Neural crest cell (in vitro differentiated cells): ENCODE measurements around the gene ZNF414. TPM values are rescaled to one million over a fixed set of nuclear protein-coding genes. Genes with fewer than 3 reads are reported as not detected.
A peak's percentile ranks its signal among the peaks of the same experiment; 100 is the strongest.

Source experiments
- DNase-seq: peaks from one replicate; pipeline ENCODE4 v3.0.0; 2021; ENCODE audit warnings: low read depth, mixed read lengths, low spot score
- H3K27ac Mint-ChIP-seq: one replicate; pipeline ENCODE4 v1.8.0; 2021; ENCODE audit warnings: mild to moderate bottlenecking, mixed read lengths; ENCODE audit not compliant: unreplicated experiment
- H3K27me3 Mint-ChIP-seq: 2 replicates; pipeline ENCODE4 v1.8.0; 2021; ENCODE audit warnings: low read depth, mild to moderate bottlenecking, mixed read lengths
- H3K36me3 Mint-ChIP-seq: 2 replicates; pipeline ENCODE4 v1.8.0; 2021; ENCODE audit warnings: low read depth, mild to moderate bottlenecking, mixed read lengths
- H3K4me1 Mint-ChIP-seq: 2 replicates; pipeline ENCODE4 v1.8.0; 2021; ENCODE audit warnings: mixed read lengths
- H3K4me3 Mint-ChIP-seq: one replicate; pipeline ENCODE4 v1.8.0; 2021; ENCODE audit warnings: mild to moderate bottlenecking, mixed read lengths
- H3K9me3 Mint-ChIP-seq: 2 replicates; pipeline ENCODE4 v1.8.0; 2021; ENCODE audit warnings: mixed read lengths
- total RNA-seq: library from RNA; stranded (reverse); gene quantifications from 2 replicates; pipeline ENCODE4 v1.2.1, GENCODE V29; 2021
- TF ChIP-seq, protein P1 (sequence below): fragments of 200-600 bp; sonication (generic); conservative IDR thresholded peaks from 2 replicates; pipeline ENCODE4 v1.5.0; 2021; ENCODE audit warnings: antibody characterized with exemption, mild to moderate bottlenecking

ZNF414 gene
- total RNA-seq, 1 donor from 2014 or later = 31.8 TPM

DNA sequence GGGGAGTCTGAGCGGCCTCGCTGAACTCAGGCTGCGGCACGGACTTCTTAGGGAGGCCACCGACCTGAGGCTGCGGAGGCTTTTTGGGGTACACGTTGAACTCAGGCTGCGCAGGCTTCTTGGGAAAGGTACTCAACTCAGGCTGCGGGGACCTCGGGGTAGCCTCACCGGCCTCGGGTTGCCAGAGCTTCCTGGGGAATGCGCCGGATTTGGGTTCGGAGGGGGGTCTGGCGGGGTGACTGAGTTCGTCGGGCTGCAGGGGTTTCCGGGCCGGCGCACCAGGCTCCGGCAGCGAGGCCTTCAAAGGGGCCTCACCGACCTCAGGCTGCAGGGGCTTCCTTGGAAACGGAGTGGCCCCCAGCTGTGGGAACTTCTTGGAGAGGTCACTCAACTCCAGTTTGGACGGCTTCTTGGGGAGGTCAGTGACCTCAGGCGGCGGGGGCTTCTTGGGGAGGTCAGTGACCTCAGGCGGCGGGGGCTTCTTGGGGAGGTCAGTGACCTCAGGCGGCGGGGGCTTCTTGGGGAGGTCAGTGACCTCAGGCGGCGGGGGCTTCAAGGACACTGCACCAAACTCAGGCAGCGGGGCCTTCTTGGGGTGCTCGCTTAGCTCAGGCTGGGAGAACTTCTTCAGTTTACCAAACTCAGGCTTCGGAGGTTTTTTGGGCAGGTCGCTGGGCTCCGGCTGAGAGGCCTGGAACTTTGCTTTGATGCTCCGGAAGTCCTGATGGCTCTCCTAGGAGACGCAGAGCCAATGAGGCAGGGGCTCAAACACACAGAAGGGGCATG lies 14.7 kb downstream of the ZNF414 start:
- TF ChIP-seq, protein P1, sequence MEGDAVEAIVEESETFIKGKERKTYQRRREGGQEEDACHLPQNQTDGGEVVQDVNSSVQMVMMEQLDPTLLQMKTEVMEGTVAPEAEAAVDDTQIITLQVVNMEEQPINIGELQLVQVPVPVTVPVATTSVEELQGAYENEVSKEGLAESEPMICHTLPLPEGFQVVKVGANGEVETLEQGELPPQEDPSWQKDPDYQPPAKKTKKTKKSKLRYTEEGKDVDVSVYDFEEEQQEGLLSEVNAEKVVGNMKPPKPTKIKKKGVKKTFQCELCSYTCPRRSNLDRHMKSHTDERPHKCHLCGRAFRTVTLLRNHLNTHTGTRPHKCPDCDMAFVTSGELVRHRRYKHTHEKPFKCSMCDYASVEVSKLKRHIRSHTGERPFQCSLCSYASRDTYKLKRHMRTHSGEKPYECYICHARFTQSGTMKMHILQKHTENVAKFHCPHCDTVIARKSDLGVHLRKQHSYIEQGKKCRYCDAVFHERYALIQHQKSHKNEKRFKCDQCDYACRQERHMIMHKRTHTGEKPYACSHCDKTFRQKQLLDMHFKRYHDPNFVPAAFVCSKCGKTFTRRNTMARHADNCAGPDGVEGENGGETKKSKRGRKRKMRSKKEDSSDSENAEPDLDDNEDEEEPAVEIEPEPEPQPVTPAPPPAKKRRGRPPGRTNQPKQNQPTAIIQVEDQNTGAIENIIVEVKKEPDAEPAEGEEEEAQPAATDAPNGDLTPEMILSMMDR = no peak
- H3K27ac Mint-ChIP-seq = no peak overlapping the region
- no peak overlapping the region for H3K4me3 Mint-ChIP-seq
- peaks cover 7% of the 10 kb centered on the region for H3K4me1 Mint-ChIP-seq
- no peaks in the 10 kb centered on the region for H3K36me3 Mint-ChIP-seq
- DNase-seq = no peak
- H3K9me3 Mint-ChIP-seq = no peaks in the 10 kb centered on the region
- H3K27me3 Mint-ChIP-seq = no peaks in the 10 kb centered on the region

DNA sequence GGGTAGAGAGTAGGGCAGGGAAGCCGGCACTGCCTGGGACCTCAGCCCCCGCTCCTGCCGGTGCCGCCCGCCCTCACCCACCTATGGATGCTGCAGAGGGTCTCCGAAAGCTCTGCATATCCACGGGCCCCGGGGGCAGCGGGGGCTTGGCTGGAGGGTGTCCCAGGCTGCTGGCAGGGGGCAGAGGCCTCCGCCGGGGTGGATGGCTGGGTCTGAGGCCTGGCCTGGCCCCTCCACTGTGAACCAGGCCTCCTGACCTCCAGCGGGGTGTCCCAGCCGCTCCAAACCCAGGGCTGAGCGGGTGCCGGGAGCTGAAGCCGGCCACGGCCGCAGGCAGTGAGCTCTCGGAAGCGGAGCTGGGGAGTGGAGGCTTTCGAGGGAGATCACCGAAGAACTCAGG lies 15.7 kb downstream of the ZNF414 start:
- Mint-ChIP-seq H3K36me3 (no peaks in the 10 kb centered on the region), H3K4me3 (no peak overlapping the region), H3K4me1 (peaks cover 7% of the 10 kb centered on the region), H3K27ac (no peak overlapping the region), H3K9me3 (no peaks in the 10 kb centered on the region), H3K27me3 (no peaks in the 10 kb centered on the region)
- no peak for DNase-seq
- TF ChIP-seq, protein P1 = no peak

DNA sequence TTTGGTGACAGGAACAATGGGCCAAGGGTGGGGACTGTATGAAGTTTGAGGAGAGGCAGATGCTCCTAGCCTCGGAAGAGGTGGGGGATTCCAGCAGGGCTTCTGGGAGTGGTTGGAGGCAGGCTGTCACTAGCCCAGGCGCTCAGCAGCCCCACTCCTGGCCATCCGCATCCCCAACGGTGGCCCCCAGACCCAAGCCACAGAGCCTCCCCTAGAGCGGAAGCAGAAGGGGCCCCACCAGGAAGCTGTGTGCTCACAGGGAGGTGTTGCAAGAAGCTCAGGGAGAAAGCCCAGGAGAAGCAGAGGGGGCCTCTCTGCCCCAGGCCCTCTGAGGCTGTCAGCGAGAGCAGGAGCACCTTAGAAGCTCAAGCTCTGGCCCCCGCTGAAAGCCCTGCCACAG lies 19.8 kb downstream of the ZNF414 start:
- no peak for DNase-seq
- H3K27me3 Mint-ChIP-seq = no peaks in the 10 kb centered on the region
- peak overlapping the region; percentile 15 for H3K4me3 Mint-ChIP-seq
- no peaks in the 10 kb centered on the region for H3K36me3 Mint-ChIP-seq
- peaks cover 9% of the 10 kb centered on the region for H3K4me1 Mint-ChIP-seq
- H3K9me3 Mint-ChIP-seq = no peaks in the 10 kb centered on the region
- TF ChIP-seq, protein P1 = no peak
- H3K27ac Mint-ChIP-seq = no peak overlapping the region

DNA sequence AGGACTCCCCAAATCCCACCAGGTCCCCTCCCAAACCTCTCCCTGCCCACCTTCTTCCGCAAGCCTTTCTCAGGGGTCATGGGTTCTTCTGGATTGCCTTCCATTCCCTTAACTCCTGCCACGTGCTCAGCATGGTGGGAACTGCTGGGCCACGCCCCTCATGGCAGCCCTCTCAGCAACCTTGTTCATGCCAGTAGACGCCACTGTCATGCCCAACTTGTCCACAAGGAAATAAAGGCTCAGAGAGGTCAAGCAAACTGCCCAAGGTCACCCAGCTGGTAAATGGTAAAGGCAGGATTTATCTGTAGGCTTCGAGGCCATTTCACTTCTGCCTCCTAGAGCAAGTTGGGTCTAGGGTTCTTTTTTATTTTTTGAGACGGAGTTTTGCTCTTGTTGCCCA lies 22.4 kb downstream of the ZNF414 start:
- DNase-seq = no peak
- TF ChIP-seq, protein P1 = no peak
- H3K4me3 Mint-ChIP-seq = peak overlapping the region; percentile 23
- no peaks in the 10 kb centered on the region for H3K9me3 Mint-ChIP-seq
- H3K27ac Mint-ChIP-seq = no peak overlapping the region
- H3K4me1 Mint-ChIP-seq = peaks cover 34% of the 10 kb centered on the region
- H3K36me3 Mint-ChIP-seq = peaks cover 22% of the 10 kb centered on the region
- H3K27me3 Mint-ChIP-seq = peaks cover 5% of the 10 kb centered on the region

DNA sequence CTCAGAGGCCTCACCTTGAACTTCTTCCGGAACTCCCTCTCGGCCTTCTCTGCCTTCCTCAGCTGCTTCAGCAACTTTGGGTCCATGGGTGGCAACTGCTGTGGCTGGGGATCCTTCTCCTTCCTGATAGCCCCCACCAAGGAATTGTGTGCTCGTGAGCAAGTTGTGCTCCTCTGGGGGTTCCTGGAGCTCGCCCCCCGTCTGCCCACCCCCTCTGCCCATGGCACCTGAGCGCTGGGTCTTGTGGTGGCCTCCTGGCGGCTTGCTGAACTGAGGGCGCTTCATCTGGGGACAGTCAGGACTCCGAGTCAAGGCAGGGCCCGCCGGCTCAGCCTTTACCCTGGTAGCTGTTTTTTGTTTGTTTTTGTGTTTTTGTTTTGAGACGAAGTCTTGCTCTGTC lies 23.1 kb downstream of the ZNF414 start:
- H3K36me3 Mint-ChIP-seq = peaks cover 27% of the 10 kb centered on the region

More for the DNA sequence above, 23.1 kb downstream of the ZNF414 start:
- Mint-ChIP-seq H3K27me3 (peaks cover 5% of the 10 kb centered on the region), H3K27ac (no peak overlapping the region), H3K9me3 (no peaks in the 10 kb centered on the region), H3K4me3 (peak overlapping the region; percentile 51), H3K4me1 (peaks cover 39% of the 10 kb centered on the region)
- DNase-seq = no peak
- TF ChIP-seq, protein P1 = no peak
